Neural crest cell (in vitro differentiated cells): ENCODE results near the gene NTM. TPM values are rescaled to one million over a fixed set of nuclear protein-coding genes. Genes with fewer than 3 reads are reported as not detected.

Experiments used
- DNase-seq: peaks from one replicate; pipeline ENCODE4 v3.0.0; 2021; ENCODE audit warnings: low read depth, mixed read lengths, low spot score
- H3K27ac Mint-ChIP-seq: one replicate; pipeline ENCODE4 v1.8.0; 2021; ENCODE audit warnings: mild to moderate bottlenecking, mixed read lengths; ENCODE audit not compliant: unreplicated experiment
- H3K27me3 Mint-ChIP-seq: 2 replicates; pipeline ENCODE4 v1.8.0; 2021; ENCODE audit warnings: low read depth, mild to moderate bottlenecking, mixed read lengths
- H3K36me3 Mint-ChIP-seq: 2 replicates; pipeline ENCODE4 v1.8.0; 2021; ENCODE audit warnings: low read depth, mild to moderate bottlenecking, mixed read lengths
- H3K4me1 Mint-ChIP-seq: 2 replicates; pipeline ENCODE4 v1.8.0; 2021; ENCODE audit warnings: mixed read lengths
- H3K4me3 Mint-ChIP-seq: one replicate; pipeline ENCODE4 v1.8.0; 2021; ENCODE audit warnings: mild to moderate bottlenecking, mixed read lengths
- H3K9me3 Mint-ChIP-seq: 2 replicates; pipeline ENCODE4 v1.8.0; 2021; ENCODE audit warnings: mixed read lengths
- CTCF ChIP-seq: fragments of 200-600 bp; sonication (generic); conservative IDR thresholded peaks from 2 replicates; pipeline ENCODE4 v1.5.0; 2021; ENCODE audit warnings: antibody characterized with exemption, mild to moderate bottlenecking
- total RNA-seq: library from RNA; stranded (reverse); gene quantifications from 2 replicates; pipeline ENCODE4 v1.2.1, GENCODE V29; 2021

NTM gene
- total RNA-seq, 1 donor from 2014 or later = 11.3 TPM

- Mint-ChIP-seq H3K36me3 (no peaks in the 10 kb centered on the region), H3K4me3 (peak overlapping the region; percentile 58), H3K27ac (peak overlapping the region; percentile 51), H3K27me3 (no peaks in the 10 kb centered on the region), H3K4me1 (peaks cover 89% of the 10 kb centered on the region), H3K9me3 (no peaks in the 10 kb centered on the region)
- TF ChIP-seq CTCF = no peak
- no peak for DNase-seq
Measured at GRCh38 chr11:131659931-131660330, 289.5 kb downstream of the NTM start.

- no peak for DNase-seq
- Mint-ChIP-seq H3K4me1 (peaks cover 88% of the 10 kb centered on the region), H3K36me3 (no peaks in the 10 kb centered on the region), H3K9me3 (no peaks in the 10 kb centered on the region), H3K4me3 (peak overlapping the region; percentile 10), H3K27me3 (no peaks in the 10 kb centered on the region), H3K27ac (peak overlapping the region; percentile 44)
- TF ChIP-seq CTCF = no peak
Measured at GRCh38 chr11:131661132-131661531, 290.7 kb downstream of the NTM start.

- DNase-seq = no peak
- TF ChIP-seq CTCF = no peak
- H3K4me1 Mint-ChIP-seq = peaks cover 79% of the 10 kb centered on the region
- H3K27ac Mint-ChIP-seq = no peak overlapping the region
- H3K9me3 Mint-ChIP-seq = no peaks in the 10 kb centered on the region
- no peaks in the 10 kb centered on the region for H3K27me3 Mint-ChIP-seq
- H3K36me3 Mint-ChIP-seq = no peaks in the 10 kb centered on the region
- H3K4me3 Mint-ChIP-seq = no peak overlapping the region
Measured at GRCh38 chr11:131662317-131662972, 292.0 kb downstream of the NTM start.

- TF ChIP-seq CTCF = no peak
- H3K4me3 Mint-ChIP-seq = no peak overlapping the region
- H3K9me3 Mint-ChIP-seq = no peaks in the 10 kb centered on the region
- no peaks in the 10 kb centered on the region for H3K27me3 Mint-ChIP-seq
- H3K27ac Mint-ChIP-seq = no peak overlapping the region
- peaks cover 76% of the 10 kb centered on the region for H3K4me1 Mint-ChIP-seq
- DNase-seq = no peak
- H3K36me3 Mint-ChIP-seq = no peaks in the 10 kb centered on the region
Measured at GRCh38 chr11:131662993-131663392, 292.6 kb downstream of the NTM start.

- Mint-ChIP-seq H3K36me3 (no peaks in the 10 kb centered on the region), H3K4me1 (peaks cover 76% of the 10 kb centered on the region), H3K9me3 (no peaks in the 10 kb centered on the region), H3K27ac (peak overlapping the region; percentile 37), H3K27me3 (no peaks in the 10 kb centered on the region), H3K4me3 (no peak overlapping the region)
- no peak for TF ChIP-seq CTCF
- no peak for DNase-seq
Measured at GRCh38 chr11:131663405-131664200, 293.2 kb downstream of the NTM start.
